MM.1S (cell line): ENCODE data around the gene WBP11.

Experiments
- DNase-seq: peaks from one replicate; pipeline ENCODE4 v3.0.0-alpha.2; 2015
- H2AFZ ChIP-seq: fragments of 300-600 bp; sonication (generic); 2 replicates; pipeline ENCODE4 v1.6.0; 2016; ENCODE audit warnings: antibody characterized with exemption, low read length
- H3F3A ChIP-seq: fragments of 300-600 bp; sonication (generic); 2 replicates; pipeline ENCODE4 v1.6.1; 2016; ENCODE audit warnings: mild to moderate bottlenecking, antibody characterized with exemption, low read length, moderate library complexity, mixed read lengths; ENCODE audit not compliant: insufficient read depth
- H3K27ac ChIP-seq: fragments of 300-600 bp; sonication (generic); 2 replicates; pipeline ENCODE4 v1.5.1; 2016; ENCODE audit warnings: mild to moderate bottlenecking, low read length
- H3K27me3 ChIP-seq: fragments of 300-600 bp; sonication (generic); replicated peaks from 2 replicates; pipeline ENCODE4 v1.6.0; 2016; ENCODE audit warnings: low read length; ENCODE audit not compliant: insufficient read depth
- H3K36me3 ChIP-seq: fragments of 300-600 bp; sonication (generic); replicated peaks from 2 replicates; pipeline ENCODE4 v1.6.1; 2016; ENCODE audit warnings: mild to moderate bottlenecking, low read length, mixed read lengths; ENCODE audit not compliant: insufficient read depth
- H3K4me1 ChIP-seq: fragments of 300-600 bp; sonication (generic); 2 replicates; pipeline ENCODE4 v1.6.1; 2016; ENCODE audit warnings: low read length, mixed read lengths
- H3K4me2 ChIP-seq: fragments of 300-600 bp; sonication (generic); 2 replicates; pipeline ENCODE4 v1.6.0; 2016; ENCODE audit warnings: low read depth, low read length
- H3K4me3 ChIP-seq: fragments of 300-600 bp; sonication (generic); 2 replicates; pipeline ENCODE4 v1.5.1; 2016; ENCODE audit warnings: low read length, mixed read lengths
- H3K79me2 ChIP-seq: fragments of 300-600 bp; sonication (generic); 2 replicates; pipeline ENCODE4 v1.6.1; 2016; ENCODE audit warnings: mixed run types, low read length, mixed read lengths
- H3K9ac ChIP-seq: fragments of 300-600 bp; sonication (generic); 2 replicates; pipeline ENCODE4 v1.6.1; 2016; ENCODE audit warnings: low read length, mixed read lengths
- H3K9me2 ChIP-seq: fragments of 300-600 bp; sonication (generic); replicated peaks from 2 replicates; pipeline ENCODE4 v1.6.1; 2016; ENCODE audit warnings: mild to moderate bottlenecking, low read length, mixed read lengths; ENCODE audit not compliant: insufficient read depth
- H3K9me3 ChIP-seq: fragments of 300-600 bp; sonication (generic); replicated peaks from 2 replicates; pipeline ENCODE4 v1.6.1; 2016; ENCODE audit warnings: mild to moderate bottlenecking, low read length, mixed read lengths; ENCODE audit not compliant: insufficient read depth
- H4K20me1 ChIP-seq: fragments of 300-600 bp; sonication (generic); 2 replicates; pipeline ENCODE4 v1.6.1; 2016; ENCODE audit warnings: mild to moderate bottlenecking, low read length, moderate library complexity, mixed read lengths; ENCODE audit not compliant: insufficient read depth
- EZH2 ChIP-seq: fragments of 300-600 bp; sonication (generic); optimal IDR thresholded peaks from 2 replicates; pipeline ENCODE3; 2017; ENCODE audit warnings: low read depth, mild to moderate bottlenecking, antibody characterized with exemption, low read length, mixed read lengths
- EZH2phosphoT487 ChIP-seq: fragments of 300-600 bp; sonication (generic); IDR thresholded peaks from 2 replicates; pipeline ENCODE4 v1.6.1; 2018; ENCODE audit warnings: antibody characterized with exemption, low read length
- TF ChIP-seq, protein P1 (sequence below): fragments of 300-600 bp; sonication (generic); IDR thresholded peaks from 2 replicates; pipeline ENCODE4 v1.5.1; 2016; ENCODE audit warnings: antibody characterized with exemption, low read length, mixed read lengths

The WBP11 gene

DNA sequence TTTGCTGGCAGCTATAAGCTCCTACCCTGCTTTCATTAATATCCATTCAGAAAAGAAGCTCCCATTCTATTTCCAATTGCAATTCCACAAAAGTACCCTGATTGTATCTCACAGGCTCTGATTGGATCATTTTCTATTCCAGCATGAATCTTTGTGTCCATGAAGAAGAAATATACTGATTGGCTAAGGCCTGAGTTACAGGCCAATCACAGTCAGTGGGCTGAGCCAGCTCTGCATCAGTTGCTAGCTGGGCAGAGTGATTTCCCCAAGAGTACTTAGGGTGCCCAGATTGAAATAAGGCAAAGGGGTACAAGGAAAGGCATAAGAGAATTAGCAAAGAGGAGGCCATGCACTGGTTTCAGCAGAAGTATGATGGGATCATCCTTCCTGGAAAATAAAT is 25.6 kb upstream of the WBP11 start:
- no peak overlapping the region for H3K9ac ChIP-seq

DNA sequence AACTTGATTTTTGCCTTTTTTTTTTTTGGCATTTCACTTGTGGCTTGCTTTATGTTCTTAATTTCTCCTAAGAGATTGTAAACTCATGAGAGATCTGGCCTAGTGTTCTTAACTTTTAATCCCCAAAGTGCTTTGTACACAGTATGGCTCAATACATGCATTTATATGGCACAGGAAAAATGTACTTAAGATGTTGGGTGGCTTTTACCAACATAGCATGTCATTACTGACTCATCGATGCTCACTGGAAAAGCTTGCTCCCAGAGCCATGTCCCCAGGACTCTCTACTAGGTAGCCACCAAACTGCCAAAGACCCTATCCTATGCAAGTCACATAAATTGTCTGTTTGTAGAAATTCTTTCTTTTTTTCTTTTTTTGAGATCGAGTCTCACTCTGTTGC is 23.8 kb upstream of the WBP11 start:
- Histone ChIP-seq H4K20me1 (no peaks in the 10 kb centered on the region), H2AFZ (no peak overlapping the region), H3K36me3 (no peaks in the 10 kb centered on the region), H3K27me3 (no peaks in the 10 kb centered on the region), H3K79me2 (no peaks in the 10 kb centered on the region), H3K4me1 (no peaks in the 10 kb centered on the region), H3F3A (no peaks in the 10 kb centered on the region), H3K27ac (no peak overlapping the region), H3K4me2 (no peak overlapping the region), H3K9me2 (no peaks in the 10 kb centered on the region), H3K4me3 (no peak overlapping the region), H3K9ac (no peak overlapping the region), H3K9me3 (no peaks in the 10 kb centered on the region)
- TF ChIP-seq EZH2phosphoT487 (no peak), EZH2 (no peak)
- TF ChIP-seq, protein P1, sequence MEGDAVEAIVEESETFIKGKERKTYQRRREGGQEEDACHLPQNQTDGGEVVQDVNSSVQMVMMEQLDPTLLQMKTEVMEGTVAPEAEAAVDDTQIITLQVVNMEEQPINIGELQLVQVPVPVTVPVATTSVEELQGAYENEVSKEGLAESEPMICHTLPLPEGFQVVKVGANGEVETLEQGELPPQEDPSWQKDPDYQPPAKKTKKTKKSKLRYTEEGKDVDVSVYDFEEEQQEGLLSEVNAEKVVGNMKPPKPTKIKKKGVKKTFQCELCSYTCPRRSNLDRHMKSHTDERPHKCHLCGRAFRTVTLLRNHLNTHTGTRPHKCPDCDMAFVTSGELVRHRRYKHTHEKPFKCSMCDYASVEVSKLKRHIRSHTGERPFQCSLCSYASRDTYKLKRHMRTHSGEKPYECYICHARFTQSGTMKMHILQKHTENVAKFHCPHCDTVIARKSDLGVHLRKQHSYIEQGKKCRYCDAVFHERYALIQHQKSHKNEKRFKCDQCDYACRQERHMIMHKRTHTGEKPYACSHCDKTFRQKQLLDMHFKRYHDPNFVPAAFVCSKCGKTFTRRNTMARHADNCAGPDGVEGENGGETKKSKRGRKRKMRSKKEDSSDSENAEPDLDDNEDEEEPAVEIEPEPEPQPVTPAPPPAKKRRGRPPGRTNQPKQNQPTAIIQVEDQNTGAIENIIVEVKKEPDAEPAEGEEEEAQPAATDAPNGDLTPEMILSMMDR, result no peak
- DNase-seq, result no peak

More for the DNA sequence above, 25.6 kb upstream of the WBP11 start:
- Histone ChIP-seq H3K4me2 (no peak overlapping the region), H3K27ac (no peak overlapping the region), H3K27me3 (no peaks in the 10 kb centered on the region), H3K9me2 (no peaks in the 10 kb centered on the region), H3K9me3 (no peaks in the 10 kb centered on the region), H3K36me3 (no peaks in the 10 kb centered on the region), H4K20me1 (no peaks in the 10 kb centered on the region), H3K4me1 (no peaks in the 10 kb centered on the region), H3K4me3 (no peak overlapping the region), H3F3A (no peaks in the 10 kb centered on the region), H3K79me2 (no peaks in the 10 kb centered on the region), H2AFZ (no peak overlapping the region)
- TF ChIP-seq EZH2, result no peak
- TF ChIP-seq EZH2phosphoT487, result no peak
- TF ChIP-seq, protein P1, result no peak
- DNase-seq, result peak; percentile 15

DNA sequence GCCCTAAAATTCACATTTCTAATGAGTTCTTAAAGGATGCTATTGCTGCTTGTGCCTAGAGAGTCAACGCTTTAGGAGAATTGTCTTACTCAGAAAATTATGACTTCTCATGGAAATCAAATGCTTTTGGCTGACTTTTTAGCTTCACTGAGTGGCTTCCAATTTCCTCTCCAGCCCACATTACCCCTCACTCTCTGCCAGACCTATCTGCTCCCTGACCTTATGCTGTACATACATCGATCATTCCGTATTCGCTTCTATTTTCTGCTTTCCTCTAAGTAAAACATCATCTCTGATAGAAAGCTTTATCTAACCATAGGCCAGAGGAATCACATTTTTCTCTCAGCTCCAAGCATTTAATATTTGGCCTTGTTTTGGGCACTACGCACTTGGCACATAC is 23.2 kb upstream of the WBP11 start:
- Histone ChIP-seq H3K4me3 (no peak overlapping the region), H3F3A (no peaks in the 10 kb centered on the region), H3K79me2 (no peaks in the 10 kb centered on the region), H3K9me3 (no peaks in the 10 kb centered on the region), H3K9me2 (no peaks in the 10 kb centered on the region), H3K36me3 (no peaks in the 10 kb centered on the region), H3K4me1 (no peaks in the 10 kb centered on the region), H2AFZ (no peak overlapping the region), H3K27me3 (no peaks in the 10 kb centered on the region), H3K4me2 (no peak overlapping the region), H3K27ac (no peak overlapping the region), H3K9ac (no peak overlapping the region), H4K20me1 (no peaks in the 10 kb centered on the region)
- TF ChIP-seq, protein P1, result no peak
- TF ChIP-seq EZH2phosphoT487, result no peak
- TF ChIP-seq EZH2, result no peak
- no peak for DNase-seq
